Measurements from ENCODE around the gene FAF1. TPM values are rescaled to one million over a fixed set of nuclear protein-coding genes. Genes with fewer than 3 reads are reported as not detected.

Gene FAF1
- total RNA-seq, 2 donors from 2014 or later: 25.5 to 68.6 TPM

GRCh38 chr1:50968821-50969610, 8.9 kb upstream of the FAF1 start:
- no peak for TF ChIP-seq CTCF (IDR thresholded peaks at IDR 0.05)
- Histone ChIP-seq H3K27me3 (replicated peaks; ENCODE audit: insufficient read depth) (no peaks in the 10 kb centered on the region), H3K36me3 (no peaks in the 10 kb centered on the region), H3K27ac (peak overlapping the region; percentile 95 to 97), H3K9me3 (no peaks in the 10 kb centered on the region), H3K4me3 (peak overlapping the region; percentile 86), H3K4me1 (ENCODE audit: control insufficient read depth in 1 of 2, low read depth in 2 of 2) (peaks cover 0 to 14% of the 10 kb centered on the region in 2 donors)
- peak; percentile 1 for ATAC-seq (ENCODE audit: insufficient number of reproducible peaks, low FRiP score, low read depth)
- no peak for DNase-seq (ENCODE audit: low spot score)

- Histone ChIP-seq H3K27ac (peak overlapping the region; percentile 95 to 97), H3K36me3 (no peaks in the 10 kb centered on the region), H3K4me3 (peak overlapping the region; percentile 86), H3K4me1 (ENCODE audit: control insufficient read depth in 1 of 2, low read depth in 2 of 2) (peaks cover 0 to 14% of the 10 kb centered on the region in 2 donors), H3K9me3 (no peaks in the 10 kb centered on the region), H3K27me3 (replicated peaks; ENCODE audit: insufficient read depth) (no peaks in the 10 kb centered on the region)
- peak; percentile 52 for TF ChIP-seq CTCF (IDR thresholded peaks at IDR 0.05)
- DNase-seq (ENCODE audit: low spot score) (no peak), ATAC-seq (ENCODE audit: insufficient number of reproducible peaks, low FRiP score, low read depth) (peak; percentile 80)
Observed at GRCh38 chr1:50968158-50968820, 8.2 kb upstream of the FAF1 start.

DNA sequence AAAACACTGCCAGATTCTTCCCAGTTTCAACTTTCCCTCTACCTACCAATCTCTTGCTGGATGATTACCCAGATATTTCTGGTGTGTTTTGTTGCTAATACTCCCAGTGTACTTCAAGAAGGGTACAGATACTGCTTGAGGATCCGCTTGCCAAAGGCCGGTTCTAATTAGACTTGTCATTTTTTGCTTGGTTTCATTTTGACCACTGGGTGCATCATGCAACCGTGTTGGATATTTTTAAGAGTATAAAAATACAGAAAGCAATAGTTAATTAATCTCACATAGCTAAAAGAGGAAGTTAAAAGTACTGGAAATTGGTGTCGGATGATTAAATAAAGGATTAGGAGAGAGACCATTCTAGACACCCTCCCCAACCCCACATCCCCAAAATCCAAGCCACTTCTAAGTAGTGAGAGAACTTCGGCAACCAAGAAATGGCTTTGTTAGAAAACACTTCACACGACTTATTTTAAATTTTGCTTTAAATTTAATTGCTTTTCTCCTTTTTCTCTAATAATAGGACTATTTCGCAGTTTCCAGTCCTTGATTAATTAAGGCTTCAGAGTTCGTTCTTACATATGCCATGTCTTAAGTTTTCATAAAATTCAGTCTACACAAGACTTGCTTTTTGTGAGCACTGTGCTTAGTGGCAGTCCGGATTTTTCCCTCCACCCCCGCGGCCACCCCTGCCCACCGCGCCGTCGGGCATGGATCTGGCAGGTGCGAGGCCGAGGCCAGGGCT, 7.5 kb upstream of the FAF1 start:
- Histone ChIP-seq H3K4me1 (ENCODE audit: control insufficient read depth in 1 of 2, low read depth in 2 of 2) (peaks cover 0 to 14% of the 10 kb centered on the region in 2 donors), H3K27ac (peak overlapping the region; percentile 95 to 97), H3K9me3 (no peaks in the 10 kb centered on the region), H3K27me3 (replicated peaks; ENCODE audit: insufficient read depth) (no peaks in the 10 kb centered on the region), H3K4me3 (peak overlapping the region; percentile 86), H3K36me3 (no peaks in the 10 kb centered on the region)
- no peak for ATAC-seq (ENCODE audit: insufficient number of reproducible peaks, low FRiP score, low read depth)
- no peak for TF ChIP-seq CTCF (IDR thresholded peaks at IDR 0.05)
- DNase-seq (ENCODE audit: low spot score): no peak

DNA sequence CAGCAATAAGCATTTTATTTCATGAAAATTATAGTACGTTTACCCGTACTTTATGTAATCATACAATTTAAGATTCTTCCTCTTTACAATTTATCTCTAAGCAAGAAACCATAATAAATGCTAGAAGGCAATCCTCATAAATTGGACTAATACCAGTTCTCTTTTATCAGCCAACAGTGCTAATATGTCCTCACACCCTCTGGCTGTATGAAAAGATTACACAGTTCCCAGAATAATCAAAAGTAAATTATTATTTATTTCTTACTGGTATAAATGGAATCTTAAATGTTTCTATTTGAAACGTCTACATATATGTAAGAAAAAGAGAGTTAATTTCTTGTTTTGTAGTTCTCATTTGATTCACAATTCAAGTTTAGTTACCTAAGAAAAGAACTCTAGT, 6.9 kb upstream of the FAF1 start:
- Histone ChIP-seq H3K36me3 (no peaks in the 10 kb centered on the region), H3K27ac (peak overlapping the region; percentile 95 to 97), H3K27me3 (replicated peaks; ENCODE audit: insufficient read depth) (no peaks in the 10 kb centered on the region), H3K4me3 (peak overlapping the region; percentile 86), H3K4me1 (ENCODE audit: control insufficient read depth in 1 of 2, low read depth in 2 of 2) (peaks cover 0 to 14% of the 10 kb centered on the region in 2 donors), H3K9me3 (no peaks in the 10 kb centered on the region)
- ATAC-seq (ENCODE audit: insufficient number of reproducible peaks, low FRiP score, low read depth) (no peak), DNase-seq (ENCODE audit: low spot score) (no peak)
- TF ChIP-seq CTCF (IDR thresholded peaks at IDR 0.05): no peak

DNA sequence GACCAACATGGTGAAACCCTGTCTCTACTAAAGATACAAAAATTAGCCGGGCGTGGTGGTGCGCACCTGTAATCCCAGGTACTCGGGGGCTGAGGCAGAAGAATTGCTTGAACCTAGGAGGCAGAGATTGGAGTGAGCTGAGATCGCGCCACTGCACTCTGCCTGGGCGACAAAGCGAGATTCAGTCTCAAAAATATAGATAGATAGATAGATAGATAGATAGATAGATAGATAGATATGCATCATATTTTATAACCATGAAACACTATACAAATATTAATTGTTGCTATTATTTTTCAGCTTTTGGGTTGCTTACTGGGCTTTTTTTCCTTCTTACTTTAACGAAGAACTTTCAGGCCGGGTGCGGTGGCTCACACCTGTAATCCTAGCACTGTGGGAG, 4.8 kb upstream of the FAF1 start:
- Histone ChIP-seq H3K27ac (no peak overlapping the region), H3K36me3 (no peaks in the 10 kb centered on the region), H3K9me3 (no peaks in the 10 kb centered on the region), H3K27me3 (replicated peaks; ENCODE audit: insufficient read depth) (no peaks in the 10 kb centered on the region), H3K4me3 (no peak overlapping the region), H3K4me1 (ENCODE audit: control insufficient read depth in 1 of 2, low read depth in 2 of 2) (peaks cover 0 to 14% of the 10 kb centered on the region in 2 donors)
- no peak for TF ChIP-seq CTCF (IDR thresholded peaks at IDR 0.05)
- no peak for DNase-seq (ENCODE audit: low spot score)
- no peak for ATAC-seq (ENCODE audit: insufficient number of reproducible peaks, low FRiP score, low read depth)

All from thoracic aorta (tissue), 2 donors.